Mucosa of descending colon (tissue), 3 donors: ENCODE data around the gene UVRAG. TPM values are rescaled to one million over a fixed set of nuclear protein-coding genes. Genes with fewer than 3 reads are reported as not detected.
A peak's percentile ranks its signal among the peaks of the same experiment; 100 is the strongest.

Experiments
- ATAC-seq: fragments of 200-7000 bp; cut with Tn5 transposase; one replicate; pipeline ENCODE4 v1.9.1; 2020; ENCODE audit warnings: mild to moderate bottlenecking, moderate library complexity
- DNase-seq, 3 donors: peaks; one replicate each; pipeline ENCODE4 v3.0.0-alpha.2; 2020
- H3K36me3 ChIP-seq: fragments of 200-600 bp; one replicate; pipeline ENCODE4 v1.8.0; 2021; ENCODE audit warnings: low read depth, mild to moderate bottlenecking
- H3K4me1 ChIP-seq: fragments of 200-600 bp; one replicate; pipeline ENCODE4 v1.8.0; 2021; ENCODE audit warnings: low read depth, mild to moderate bottlenecking
- H3K4me3 ChIP-seq: fragments of 200-600 bp; one replicate; pipeline ENCODE4 v1.8.0; 2021; ENCODE audit warnings: mild to moderate bottlenecking
- H3K9me3 ChIP-seq: fragments of 200-600 bp; one replicate; pipeline ENCODE4 v1.8.0; 2021; ENCODE audit warnings: mild to moderate bottlenecking
- intact Hi-C, 2 donors: fragments of 100-400 bp; cut with DNase I in 1 of 2; cut with micrococcal nuclease in 1 of 2; formaldehyde crosslinking; loops; one replicate each; pipeline versions ENCODE4 v1.11.0 to v1.11.1; 2022; cut with DNase I, micrococcal nuclease
- total RNA-seq, 3 donors: library from RNA; stranded (reverse); fragmentation: NEBNext Ultra II Directional in 2 of 3; extraction: Animal tissue kit (Norgen Biotek cat#: 25700) in 2 of 3; gene quantifications; one replicate each; pipeline versions ENCODE4 v1.2.1 to v1.2.4, GENCODE V29; 2021 to 2023
- TF ChIP-seq, protein P1 (sequence below): fragments of 200-600 bp; IDR thresholded peaks from one replicate; pipeline ENCODE4 v1.8.0; 2022; ENCODE audit warnings: antibody characterized with exemption, mild to moderate bottlenecking
- donor health status: DM: no; HTN: no; CAD: no; lungs with moderate emphysema.
- donor health status: DM: no; HTN: no; CAD: no.
- donor health status: DM: no; HTN: yes; CAD: no.

Gene UVRAG
- total RNA-seq, 3 donors from 2014 or later: 14.9 to 37.1 (median 16.9) TPM

DNA sequence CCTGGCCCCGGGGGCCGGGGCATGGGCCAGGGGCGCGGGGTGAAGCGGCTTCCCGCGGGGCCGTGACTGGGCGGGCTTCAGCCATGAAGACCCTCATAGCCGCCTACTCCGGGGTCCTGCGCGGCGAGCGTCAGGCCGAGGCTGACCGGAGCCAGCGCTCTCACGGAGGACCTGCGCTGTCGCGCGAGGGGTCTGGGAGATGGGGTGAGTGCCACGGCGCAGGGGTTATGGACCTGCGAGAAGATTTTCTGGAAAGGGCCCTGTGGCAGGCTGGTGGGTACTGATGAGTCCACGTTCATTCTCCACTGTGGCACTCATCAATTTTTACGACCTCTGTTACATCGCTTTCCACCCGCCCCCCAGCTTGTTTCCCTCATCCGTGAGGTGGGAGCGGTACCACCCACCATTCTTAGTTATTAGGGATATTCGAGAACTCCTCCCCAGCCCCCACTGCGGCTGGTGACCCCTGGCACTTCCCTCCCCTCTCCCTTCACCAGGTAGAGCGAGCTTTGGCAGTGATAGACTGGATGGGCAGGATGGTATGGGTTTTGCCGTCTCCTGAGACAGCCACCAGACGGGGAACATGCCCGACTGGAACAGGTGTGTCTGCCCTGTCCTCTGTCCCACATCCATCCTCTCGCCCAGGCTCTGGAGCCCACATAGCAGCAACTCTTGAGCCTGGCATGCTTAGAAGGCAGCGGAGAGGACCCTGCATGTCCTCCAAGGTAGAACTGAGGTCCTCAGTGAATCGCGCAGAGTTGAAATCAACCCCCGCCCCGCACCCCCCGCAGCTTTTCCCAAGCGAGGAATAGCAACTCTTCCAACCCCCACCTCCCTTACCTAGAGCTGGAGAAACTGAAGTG, 45.9 kb upstream of the UVRAG start:
- Histone ChIP-seq H3K36me3 (no peaks in the 10 kb centered on the region), H3K9me3 (no peaks in the 10 kb centered on the region), H3K4me3 (no peak overlapping the region), H3K4me1 (peaks cover 13% of the 10 kb centered on the region)
- peak; percentile 42 for ATAC-seq
- DNase-seq: peak in 2 of 3 donors; percentile 15 to 37
- intact Hi-C loops: no loop called here
- TF ChIP-seq, protein P1, sequence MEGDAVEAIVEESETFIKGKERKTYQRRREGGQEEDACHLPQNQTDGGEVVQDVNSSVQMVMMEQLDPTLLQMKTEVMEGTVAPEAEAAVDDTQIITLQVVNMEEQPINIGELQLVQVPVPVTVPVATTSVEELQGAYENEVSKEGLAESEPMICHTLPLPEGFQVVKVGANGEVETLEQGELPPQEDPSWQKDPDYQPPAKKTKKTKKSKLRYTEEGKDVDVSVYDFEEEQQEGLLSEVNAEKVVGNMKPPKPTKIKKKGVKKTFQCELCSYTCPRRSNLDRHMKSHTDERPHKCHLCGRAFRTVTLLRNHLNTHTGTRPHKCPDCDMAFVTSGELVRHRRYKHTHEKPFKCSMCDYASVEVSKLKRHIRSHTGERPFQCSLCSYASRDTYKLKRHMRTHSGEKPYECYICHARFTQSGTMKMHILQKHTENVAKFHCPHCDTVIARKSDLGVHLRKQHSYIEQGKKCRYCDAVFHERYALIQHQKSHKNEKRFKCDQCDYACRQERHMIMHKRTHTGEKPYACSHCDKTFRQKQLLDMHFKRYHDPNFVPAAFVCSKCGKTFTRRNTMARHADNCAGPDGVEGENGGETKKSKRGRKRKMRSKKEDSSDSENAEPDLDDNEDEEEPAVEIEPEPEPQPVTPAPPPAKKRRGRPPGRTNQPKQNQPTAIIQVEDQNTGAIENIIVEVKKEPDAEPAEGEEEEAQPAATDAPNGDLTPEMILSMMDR: no peak

DNA sequence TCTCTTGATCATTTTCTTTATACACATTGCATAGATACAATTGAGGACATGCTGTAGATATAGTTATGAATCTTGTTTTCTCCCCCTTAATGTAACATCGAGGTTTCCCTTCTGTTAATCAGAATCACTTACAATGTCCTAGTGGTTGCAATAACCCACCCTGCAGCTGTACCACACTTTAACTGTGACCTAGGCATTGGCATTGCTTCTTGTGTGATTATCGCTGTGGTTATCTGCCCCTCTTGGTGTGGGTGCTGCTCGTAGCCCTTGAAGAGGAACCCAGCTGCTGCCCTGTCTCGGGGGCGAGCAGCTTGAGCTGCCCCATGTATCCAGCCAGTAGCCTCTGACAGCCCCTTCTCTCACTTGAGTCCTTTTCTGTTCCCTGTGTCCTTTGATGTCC, 44.9 kb upstream of the UVRAG start:
- TF ChIP-seq, protein P1: no peak
- Histone ChIP-seq H3K36me3 (no peaks in the 10 kb centered on the region), H3K4me1 (peaks cover 13% of the 10 kb centered on the region), H3K9me3 (no peaks in the 10 kb centered on the region), H3K4me3 (no peak overlapping the region)
- intact Hi-C loops: no loop called here
- no peak for DNase-seq
- ATAC-seq: no peak

DNA sequence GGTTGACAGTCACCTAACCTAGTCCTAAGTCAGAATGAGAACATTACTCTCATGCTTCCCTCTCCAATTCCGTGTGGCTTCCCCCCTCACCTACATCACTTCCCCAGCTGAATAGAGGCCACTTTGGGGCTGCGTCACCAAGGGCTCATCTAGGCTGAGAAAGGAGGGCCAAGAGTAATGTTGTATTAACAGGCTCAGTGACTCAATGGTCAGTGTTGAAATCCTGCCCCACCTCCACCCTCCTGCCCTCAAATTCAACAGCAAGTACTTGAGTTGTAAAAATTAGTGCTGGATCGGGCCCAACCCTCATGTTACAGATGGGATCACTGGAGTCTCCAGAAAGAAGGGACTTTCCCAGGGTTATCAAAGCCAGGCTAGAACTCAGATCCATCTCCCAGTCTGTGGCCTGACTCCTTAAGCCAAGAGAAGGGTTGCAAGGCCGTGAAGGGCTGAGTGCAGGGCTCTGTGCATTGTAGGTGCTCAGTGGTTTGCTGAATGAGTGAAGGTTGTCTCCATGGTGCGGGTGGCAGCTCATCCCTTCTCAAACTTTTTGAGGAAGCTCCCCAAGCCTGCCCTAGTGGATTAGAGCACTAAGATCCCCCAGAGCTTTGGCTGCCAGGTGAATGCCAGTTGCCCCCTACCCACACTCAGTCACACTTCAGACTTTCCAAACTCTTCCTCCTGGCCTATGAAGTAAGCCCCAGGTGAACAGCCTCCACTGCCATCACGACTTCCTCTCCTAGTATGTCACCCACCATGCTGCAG, 43.2 kb upstream of the UVRAG start:
- intact Hi-C loops: no loop called here
- H3K4me1 ChIP-seq: peaks cover 13% of the 10 kb centered on the region
- DNase-seq (peak in 2 of 3 donors; percentile 11 to 14), ATAC-seq (peak; percentile 6)
- H3K4me3 ChIP-seq: no peak overlapping the region
- TF ChIP-seq, protein P1: no peak
- no peaks in the 10 kb centered on the region for H3K36me3 ChIP-seq
- H3K9me3 ChIP-seq: no peaks in the 10 kb centered on the region

DNA sequence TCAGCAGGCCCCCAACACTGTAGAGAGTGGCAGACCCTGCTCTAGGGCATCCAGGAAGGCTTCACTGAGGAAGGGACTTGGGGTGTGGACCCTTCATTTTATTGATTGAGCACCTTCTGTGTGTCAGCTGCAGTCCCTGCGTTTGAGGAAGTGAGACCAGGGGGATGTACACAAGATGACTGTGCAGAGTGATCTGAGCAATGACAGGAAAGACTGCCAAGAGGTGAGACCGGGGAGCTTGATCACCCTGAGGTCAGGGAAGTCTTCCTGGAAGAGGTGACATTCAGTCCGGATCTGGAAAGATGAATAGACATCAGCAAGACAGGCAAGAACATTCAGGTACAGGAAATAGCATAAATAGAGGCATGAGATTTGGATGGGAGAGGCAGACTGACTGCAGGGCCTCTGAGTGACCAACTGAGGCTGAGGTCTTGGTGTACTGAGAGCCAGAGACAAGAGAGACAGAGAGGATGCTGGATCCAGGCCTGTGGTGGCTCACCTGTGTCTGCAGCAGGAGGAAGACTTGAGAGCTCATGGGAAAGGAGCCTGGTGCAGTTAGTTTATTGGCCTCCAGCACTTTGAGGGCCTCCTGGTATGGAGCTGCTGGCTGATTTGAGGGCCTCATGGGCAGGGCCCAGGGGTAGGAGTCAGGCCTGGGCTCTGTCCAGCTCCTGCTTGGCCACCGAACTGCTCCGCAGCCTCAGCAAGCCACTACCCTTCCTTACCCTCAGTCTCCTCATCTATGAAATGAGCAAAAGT, 41.2 kb upstream of the UVRAG start:
- Histone ChIP-seq H3K4me3 (no peak overlapping the region), H3K36me3 (no peaks in the 10 kb centered on the region), H3K9me3 (no peaks in the 10 kb centered on the region), H3K4me1 (peaks cover 4% of the 10 kb centered on the region)
- TF ChIP-seq, protein P1: no peak
- DNase-seq (peak in 2 of 3 donors; percentile 13 to 15), ATAC-seq (peak; percentile 52)
- intact Hi-C loops: no loop called here

DNA sequence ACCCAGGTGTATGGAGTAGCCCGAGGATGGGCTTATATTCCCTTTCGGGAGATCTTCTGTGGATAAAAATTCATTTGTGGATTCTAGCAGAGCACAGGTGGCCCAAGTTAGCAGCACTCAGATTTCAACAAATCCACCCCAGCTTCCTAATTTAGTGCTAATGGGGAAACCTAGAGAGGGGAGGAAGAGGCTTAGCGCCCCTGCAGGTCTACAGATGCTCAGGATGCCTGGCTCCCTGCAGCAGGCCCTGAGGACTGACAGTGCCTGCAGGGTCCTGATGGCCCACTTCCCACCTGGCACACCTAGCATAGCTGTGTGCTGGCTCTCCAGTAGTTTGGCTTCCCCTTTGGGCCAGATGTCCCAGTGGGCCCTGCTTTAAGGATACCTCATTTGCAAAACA, 40.0 kb upstream of the UVRAG start:
- intact Hi-C loops: no loop called here

More for the DNA sequence above, 40.0 kb upstream of the UVRAG start:
- H3K9me3 ChIP-seq: no peaks in the 10 kb centered on the region
- TF ChIP-seq, protein P1: no peak
- no peaks in the 10 kb centered on the region for H3K36me3 ChIP-seq
- no peak overlapping the region for H3K4me3 ChIP-seq
- H3K4me1 ChIP-seq: no peaks in the 10 kb centered on the region
- peak in 1 of 3 donors; percentile 6 for DNase-seq
- no peak for ATAC-seq
